Measurements from ENCODE around the gene NTM. TPM values are rescaled to one million over a fixed set of nuclear protein-coding genes. Genes with fewer than 3 reads are reported as not detected.
"Not testable (repeated sequence)": the region's sequence is repeated elsewhere in the genome, so short reads cannot be mapped to it uniquely, and the experiment has no call there.

Gene NTM
- total and polyA plus RNA-seq, 2 experiments from 2014 or later: 25.9 to 49.0 TPM

DNA sequence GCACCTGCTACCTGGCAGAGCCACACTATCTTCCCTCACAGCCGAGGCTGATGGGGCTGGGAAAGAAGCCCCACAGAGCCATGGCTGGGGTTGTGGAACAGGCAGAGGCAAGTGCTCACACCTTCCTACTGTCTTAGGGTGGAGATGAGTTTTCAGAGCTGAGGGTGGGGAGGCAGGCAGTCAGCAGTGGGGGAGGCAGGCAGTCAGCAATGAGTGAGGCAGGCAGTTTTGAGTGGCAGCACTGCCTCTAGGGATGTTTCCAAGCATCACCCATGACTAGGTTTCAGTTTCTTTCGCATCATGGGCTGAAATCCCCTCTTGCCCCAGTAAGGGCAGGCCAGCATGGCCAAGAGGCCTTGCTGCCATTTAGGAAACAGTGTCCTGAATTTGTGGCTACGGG, 41.6 kb upstream of the NTM start:
- WGBS, 2 experiments (ENCODE audit: low coverage in 1 of 2, low lambda C conversion rate in 2 of 2, missing lambda C conversion rate in 2 of 2): 15% methylated on average over 3 of the region's 3 CpGs
- Histone ChIP-seq H3K4me1 (ENCODE audit: insufficient read depth) (no peaks in the 10 kb centered on the region), H2AFZ (no peak overlapping the region), H3K4me3 (no peak overlapping the region), H3K4me2 (ENCODE audit: unreplicated experiment) (no peak overlapping the region), H3K9me3 (ENCODE audit: low read depth) (no peaks in the 10 kb centered on the region), H3K27me3 (replicated peaks; ENCODE audit: insufficient read depth) (peaks cover 9% of the 10 kb centered on the region; the same call in 1 of the 2 replicates), H3K9ac (no peak overlapping the region), H3K9me2 (ENCODE audit: insufficient read depth) (no peaks in the 10 kb centered on the region), H3K79me2 (ENCODE audit: insufficient read depth) (no peaks in the 10 kb centered on the region), H3F3A (ENCODE audit: insufficient read depth) (no peaks in the 10 kb centered on the region), H4K20me1 (ENCODE audit: insufficient read depth) (no peaks in the 10 kb centered on the region), H3K36me3 (ENCODE audit: low read depth) (no peaks in the 10 kb centered on the region), H3K27ac (no peak overlapping the region)
- in situ Hi-C loops (cut with MboI): no loop called here
- no peak for DNase-seq
- TF ChIP-seq EZH2phosphoT487 (IDR thresholded peaks at IDR 0.05; ENCODE audit: insufficient read depth, low read depth) (no peak), EZH2 (IDR thresholded peaks at IDR 0.05; ENCODE audit: insufficient read depth, poor library complexity, severe bottlenecking) (no peak)

DNA sequence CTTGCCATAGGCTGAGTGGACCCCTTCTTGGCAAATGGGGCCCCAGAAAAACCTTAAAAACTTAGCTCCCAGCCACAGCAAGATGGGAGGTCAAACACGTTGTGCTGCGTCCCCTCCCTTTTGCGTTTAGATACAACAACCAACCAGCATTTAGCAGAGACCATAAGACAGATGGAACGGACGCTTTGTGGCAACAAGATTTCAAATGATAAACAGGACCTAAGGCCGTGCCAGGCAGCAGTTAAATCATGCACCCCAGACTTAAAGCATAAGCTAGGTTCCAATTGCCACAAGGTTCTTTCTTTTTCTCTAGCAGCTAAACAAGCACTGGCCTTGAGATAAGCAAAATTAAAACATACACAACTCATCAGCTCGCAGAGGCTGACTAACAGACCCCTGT, 39.4 kb upstream of the NTM start:
- Histone ChIP-seq H3K9me3 (ENCODE audit: low read depth) (no peaks in the 10 kb centered on the region), H3K4me1 (ENCODE audit: insufficient read depth) (no peaks in the 10 kb centered on the region), H3K4me3 (no peak overlapping the region), H4K20me1 (ENCODE audit: insufficient read depth) (no peaks in the 10 kb centered on the region), H3K27me3 (replicated peaks; ENCODE audit: insufficient read depth) (peaks cover 9% of the 10 kb centered on the region; the same call in 1 of the 2 replicates), H3K79me2 (ENCODE audit: insufficient read depth) (no peaks in the 10 kb centered on the region), H2AFZ (no peak overlapping the region), H3K4me2 (ENCODE audit: unreplicated experiment) (no peak overlapping the region), H3K27ac (no peak overlapping the region), H3F3A (ENCODE audit: insufficient read depth) (no peaks in the 10 kb centered on the region), H3K9me2 (ENCODE audit: insufficient read depth) (no peaks in the 10 kb centered on the region), H3K9ac (no peak overlapping the region), H3K36me3 (ENCODE audit: low read depth) (no peaks in the 10 kb centered on the region)
- 20 to 22% methylated on average over 7 of the region's 7 CpGs for WGBS, 2 experiments (ENCODE audit: low coverage in 1 of 2, low lambda C conversion rate in 2 of 2, missing lambda C conversion rate in 2 of 2)
- in situ Hi-C loops (cut with MboI): no loop called here
- DNase-seq: no peak
- TF ChIP-seq EZH2phosphoT487 (IDR thresholded peaks at IDR 0.05; ENCODE audit: insufficient read depth, low read depth): no peak
- TF ChIP-seq EZH2 (IDR thresholded peaks at IDR 0.05; ENCODE audit: insufficient read depth, poor library complexity, severe bottlenecking): no peak

DNA sequence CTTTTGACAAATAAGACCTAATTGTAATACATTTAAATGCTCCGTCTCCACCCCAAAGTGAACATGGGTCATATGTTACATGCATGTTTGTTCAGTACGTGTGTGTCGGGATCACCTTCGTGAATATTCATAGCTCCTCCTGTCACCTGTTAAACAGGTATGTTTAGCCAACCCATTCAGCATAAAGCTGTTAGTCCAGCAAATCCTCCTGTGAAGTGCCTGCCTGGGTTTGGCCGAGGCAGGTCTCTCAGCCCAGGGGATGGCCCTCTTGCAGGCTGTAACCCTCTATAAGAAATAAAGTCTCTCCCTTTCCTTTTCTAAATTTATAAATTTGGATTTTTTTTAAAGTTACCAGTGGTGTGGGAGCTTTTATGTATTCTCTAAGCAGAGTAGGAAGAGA, 38.9 kb upstream of the NTM start:
- no peak overlapping the region for H3K9ac ChIP-seq
- peaks cover 9% of the 10 kb centered on the region; the same call in 1 of the 2 replicates for H3K27me3 ChIP-seq (replicated peaks; ENCODE audit: insufficient read depth)
- H4K20me1 ChIP-seq (ENCODE audit: insufficient read depth): no peaks in the 10 kb centered on the region
- no peaks in the 10 kb centered on the region for H3K4me1 ChIP-seq (ENCODE audit: insufficient read depth)
- H3K27ac ChIP-seq: no peak overlapping the region
- no peak overlapping the region for H2AFZ ChIP-seq
- WGBS, 2 experiments (ENCODE audit: low coverage in 1 of 2, low lambda C conversion rate in 2 of 2, missing lambda C conversion rate in 2 of 2): 33 to 44% methylated on average over 5 of the region's 5 CpGs
- in situ Hi-C loops (cut with MboI): no loop called here
- H3K4me2 ChIP-seq (ENCODE audit: unreplicated experiment): no peak overlapping the region
- H3K9me2 ChIP-seq (ENCODE audit: insufficient read depth): no peaks in the 10 kb centered on the region
- no peaks in the 10 kb centered on the region for H3K79me2 ChIP-seq (ENCODE audit: insufficient read depth)
- no peaks in the 10 kb centered on the region for H3F3A ChIP-seq (ENCODE audit: insufficient read depth)
- no peak for DNase-seq
- H3K9me3 ChIP-seq (ENCODE audit: low read depth): no peaks in the 10 kb centered on the region
- no peaks in the 10 kb centered on the region for H3K36me3 ChIP-seq (ENCODE audit: low read depth)
- no peak for TF ChIP-seq EZH2 (IDR thresholded peaks at IDR 0.05; ENCODE audit: insufficient read depth, poor library complexity, severe bottlenecking)
- TF ChIP-seq EZH2phosphoT487 (IDR thresholded peaks at IDR 0.05; ENCODE audit: insufficient read depth, low read depth): no peak
- H3K4me3 ChIP-seq: no peak overlapping the region

DNA sequence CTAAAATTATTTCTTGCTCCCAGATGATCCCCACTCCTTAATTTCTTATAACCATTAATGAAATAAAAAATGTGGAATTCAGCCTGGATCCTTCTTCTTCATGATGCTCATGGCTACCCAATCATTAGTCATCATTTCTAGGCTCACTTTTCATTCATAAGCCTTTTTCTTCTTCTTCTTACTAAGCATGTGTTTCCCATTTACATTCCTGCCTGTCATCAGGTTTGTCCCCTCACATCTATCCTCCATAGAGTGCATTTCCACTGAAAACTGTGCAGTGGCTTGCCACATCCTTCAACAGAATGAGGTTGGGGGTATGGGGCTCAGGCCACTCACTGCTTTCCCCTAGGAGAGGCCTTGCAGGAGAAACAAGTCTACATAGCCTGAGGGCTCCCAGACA, 35.8 kb upstream of the NTM start:
- no peak for TF ChIP-seq EZH2 (IDR thresholded peaks at IDR 0.05; ENCODE audit: insufficient read depth, poor library complexity, severe bottlenecking)
- no peak for TF ChIP-seq EZH2phosphoT487 (IDR thresholded peaks at IDR 0.05; ENCODE audit: insufficient read depth, low read depth)
- Histone ChIP-seq H3K27ac (no peak overlapping the region), H3K9me2 (ENCODE audit: insufficient read depth) (no peaks in the 10 kb centered on the region), H3K36me3 (ENCODE audit: low read depth) (no peaks in the 10 kb centered on the region), H3K27me3 (replicated peaks; ENCODE audit: insufficient read depth) (peaks cover 23% of the 10 kb centered on the region; the same call in 1 of the 2 replicates), H3K9ac (no peak overlapping the region), H3K4me3 (no peak overlapping the region), H3K9me3 (ENCODE audit: low read depth) (no peaks in the 10 kb centered on the region), H4K20me1 (ENCODE audit: insufficient read depth) (no peaks in the 10 kb centered on the region), H3K4me1 (ENCODE audit: insufficient read depth) (no peaks in the 10 kb centered on the region), H3F3A (ENCODE audit: insufficient read depth) (no peaks in the 10 kb centered on the region), H3K79me2 (ENCODE audit: insufficient read depth) (no peaks in the 10 kb centered on the region), H3K4me2 (ENCODE audit: unreplicated experiment) (no peak overlapping the region), H2AFZ (no peak overlapping the region)
- no peak for DNase-seq
- in situ Hi-C loops (cut with MboI): no loop called here

- H3F3A ChIP-seq (ENCODE audit: insufficient read depth); H3K4me3 ChIP-seq; H3K4me2 ChIP-seq (ENCODE audit: unreplicated experiment); H2AFZ ChIP-seq; DNase-seq; H4K20me1 ChIP-seq (ENCODE audit: insufficient read depth); H3K27ac ChIP-seq; H3K79me2 ChIP-seq (ENCODE audit: insufficient read depth); in situ Hi-C loops (cut with MboI); H3K9ac ChIP-seq; H3K4me1 ChIP-seq (ENCODE audit: insufficient read depth); H3K9me2 ChIP-seq (ENCODE audit: insufficient read depth); H3K9me3 ChIP-seq (ENCODE audit: low read depth); H3K36me3 ChIP-seq (ENCODE audit: low read depth): not testable (repeated sequence)
- 36 to 52% methylated on average over 2 to 3 of the region's 5 CpGs for WGBS, 2 experiments (ENCODE audit: low coverage in 1 of 2, low lambda C conversion rate in 2 of 2, missing lambda C conversion rate in 2 of 2)
- H3K27me3 ChIP-seq (replicated peaks; ENCODE audit: insufficient read depth): peaks cover 14% of the 10 kb centered on the region; the same call in 1 of the 2 replicates
Observed at GRCh38 chr11:131341900-131342299, 28.5 kb upstream of the NTM start.

DNA sequence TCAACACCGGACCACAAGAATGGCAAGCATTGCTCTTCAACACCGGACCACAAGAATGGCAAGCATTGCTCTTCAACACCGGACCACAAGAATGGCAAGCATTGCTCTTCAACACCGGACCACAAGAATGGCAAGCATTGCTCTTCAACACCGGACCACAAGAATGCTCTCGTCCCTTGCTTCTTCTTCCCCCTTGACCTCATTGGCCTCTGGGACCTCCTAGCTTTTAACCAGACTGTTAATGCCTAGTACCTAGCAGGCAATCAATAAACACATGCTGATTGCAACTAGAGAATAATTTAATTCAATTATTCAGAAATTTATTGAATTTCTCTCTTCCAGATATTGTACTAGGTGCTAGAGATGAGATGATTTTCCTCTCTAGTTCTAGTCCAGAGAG, 28.0 kb upstream of the NTM start:
- H3F3A ChIP-seq (ENCODE audit: insufficient read depth); H3K4me2 ChIP-seq (ENCODE audit: unreplicated experiment); H3K79me2 ChIP-seq (ENCODE audit: insufficient read depth); H3K36me3 ChIP-seq (ENCODE audit: low read depth); in situ Hi-C loops (cut with MboI); H4K20me1 ChIP-seq (ENCODE audit: insufficient read depth); H3K4me1 ChIP-seq (ENCODE audit: insufficient read depth); H3K9me2 ChIP-seq (ENCODE audit: insufficient read depth); H3K9me3 ChIP-seq (ENCODE audit: low read depth); H3K4me3 ChIP-seq; H3K27ac ChIP-seq; DNase-seq; H2AFZ ChIP-seq; H3K9ac ChIP-seq: not testable (repeated sequence)
- peaks cover 13% of the 10 kb centered on the region; the same call in 1 of the 2 replicates for H3K27me3 ChIP-seq (replicated peaks; ENCODE audit: insufficient read depth)
- WGBS, 2 experiments (ENCODE audit: low coverage in 1 of 2, low lambda C conversion rate in 2 of 2, missing lambda C conversion rate in 2 of 2): 43 to 59% methylated on average over 4 of the region's 6 CpGs

Measured in GM23248 (cell line).